ENCODE data around the gene SULT1B1.

Gene SULT1B1

GRCh38 chr4:69718396-69719271 is 41.8 kb downstream of the SULT1B1 start:
- TF ChIP-seq CTCF (conservative IDR thresholded peaks at IDR 0.05): no peak
- H3K27ac ChIP-seq: no peak overlapping the region

- no peak overlapping the region for H3K27ac ChIP-seq
- TF ChIP-seq CTCF (conservative IDR thresholded peaks at IDR 0.05): no peak
Observed at GRCh38 chr4:69717778-69718177, 42.6 kb downstream of the SULT1B1 start.

GRCh38 chr4:69716654-69717053 is 43.8 kb downstream of the SULT1B1 start:
- no peak overlapping the region for H3K27ac ChIP-seq

GRCh38 chr4:69714086-69714485 is 46.3 kb downstream of the SULT1B1 start:
- TF ChIP-seq CTCF (conservative IDR thresholded peaks at IDR 0.05): no peak
- H3K27ac ChIP-seq: no peak overlapping the region

More at GRCh38 chr4:69716654-69717053, 43.8 kb downstream of the SULT1B1 start:
- no peak for TF ChIP-seq CTCF (conservative IDR thresholded peaks at IDR 0.05)

DNA sequence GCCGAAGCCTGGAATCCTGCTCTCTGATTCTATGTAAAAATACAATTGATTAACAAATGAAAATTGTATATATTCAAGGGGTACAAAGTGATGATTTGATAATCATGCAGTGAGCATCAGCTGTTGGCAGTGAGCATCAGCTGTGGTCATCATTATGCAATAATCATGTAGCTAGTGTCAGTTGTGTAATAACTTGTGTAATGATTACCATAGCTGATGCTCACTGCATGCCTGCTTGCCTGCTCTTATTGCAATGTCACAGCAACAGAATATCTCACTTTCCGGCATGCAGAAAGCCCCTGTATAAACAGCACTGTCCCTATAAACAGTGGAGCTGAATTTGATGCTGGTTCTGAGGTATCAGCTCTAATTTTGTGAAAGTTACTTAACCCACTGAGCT is 46.8 kb downstream of the SULT1B1 start:
- no peak for TF ChIP-seq CTCF (conservative IDR thresholded peaks at IDR 0.05)
- H3K27ac ChIP-seq: no peak overlapping the region

DNA sequence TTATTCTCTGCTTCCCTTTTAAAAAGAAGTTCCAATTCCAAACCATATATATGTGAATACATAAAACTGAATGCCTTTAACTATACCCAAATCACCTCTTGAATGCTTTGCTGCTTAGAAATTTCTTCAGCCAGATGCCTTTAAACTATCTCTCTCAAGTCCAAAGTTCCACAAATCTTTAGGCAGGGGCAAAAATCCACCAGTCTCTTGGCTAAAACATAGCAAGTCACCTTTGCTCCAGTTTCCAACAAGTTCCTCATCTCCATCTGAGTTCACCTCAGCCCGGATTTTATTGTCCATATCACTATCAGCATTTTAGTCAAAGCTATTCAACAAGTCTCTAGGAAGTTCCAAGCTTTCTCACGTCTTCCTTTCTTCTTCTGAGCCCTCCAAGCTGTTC is 49.8 kb downstream of the SULT1B1 start:
- H3K27ac ChIP-seq: no peak overlapping the region
- no peak for TF ChIP-seq CTCF (conservative IDR thresholded peaks at IDR 0.05)

- peak overlapping the region; percentile 31 for H3K27ac ChIP-seq
- TF ChIP-seq CTCF (conservative IDR thresholded peaks at IDR 0.05): no peak
Observed at GRCh38 chr4:69708211-69708610, 52.2 kb downstream of the SULT1B1 start.
